Mucosa of descending colon (tissue), 3 donors: ENCODE measurements around the gene PUS7L. TPM values are rescaled to one million over a fixed set of nuclear protein-coding genes. Genes with fewer than 3 reads are reported as not detected.

Experiments used
- ATAC-seq: fragments of 200-7000 bp; cut with Tn5 transposase; one replicate; pipeline ENCODE4 v1.9.1; 2020; ENCODE audit warnings: mild to moderate bottlenecking, moderate library complexity
- DNase-seq, 3 donors: peaks; one replicate each; pipeline ENCODE4 v3.0.0-alpha.2; 2020
- H3K36me3 ChIP-seq: fragments of 200-600 bp; one replicate; pipeline ENCODE4 v1.8.0; 2021; ENCODE audit warnings: low read depth, mild to moderate bottlenecking
- H3K4me1 ChIP-seq: fragments of 200-600 bp; one replicate; pipeline ENCODE4 v1.8.0; 2021; ENCODE audit warnings: low read depth, mild to moderate bottlenecking
- H3K4me3 ChIP-seq: fragments of 200-600 bp; one replicate; pipeline ENCODE4 v1.8.0; 2021; ENCODE audit warnings: mild to moderate bottlenecking
- H3K9me3 ChIP-seq: fragments of 200-600 bp; one replicate; pipeline ENCODE4 v1.8.0; 2021; ENCODE audit warnings: mild to moderate bottlenecking
- CTCF ChIP-seq: fragments of 200-600 bp; IDR thresholded peaks from one replicate; pipeline ENCODE4 v1.8.0; 2022; ENCODE audit warnings: antibody characterized with exemption, mild to moderate bottlenecking
- intact Hi-C, 2 donors: fragments of 100-400 bp; cut with DNase I in 1 of 2; cut with micrococcal nuclease in 1 of 2; formaldehyde crosslinking; loops; one replicate each; pipeline versions ENCODE4 v1.11.0 to v1.11.1; 2022; cut with DNase I, micrococcal nuclease
- long read RNA-seq, 2 donors: library from polyadenylated mRNA; unstranded; transcript quantifications; one replicate each; pipeline ENCODE4 v2.0.0, GENCODE V29; 2019 to 2021
- total RNA-seq, 3 donors: library from RNA; stranded (reverse); fragmentation: NEBNext Ultra II Directional in 2 of 3; extraction: Animal tissue kit (Norgen Biotek cat#: 25700) in 2 of 3; gene quantifications; one replicate each; pipeline versions ENCODE4 v1.2.1 to v1.2.4, GENCODE V29; 2021 to 2023
- donor health status: DM: no; HTN: no; CAD: no; lungs with moderate emphysema.
- donor health status: DM: no; HTN: no; CAD: no.
- donor health status: DM: no; HTN: yes; CAD: no.

PUS7L gene
- 10 to 100 TPM in 2 of 3 donors, 1 to 10 TPM in 1; 9.2 to 18.0 (median 15.1) TPM for total RNA-seq
- long read RNA-seq, donor 1, full-length matches to known transcripts: 3 of 6 reads
- long read RNA-seq, donor 1, partial matches to known transcripts: 2 of 6 reads
- long read RNA-seq, donor 1, other reads (novel, unspliced or antisense): 1 of 6 reads
- long read RNA-seq, donor 2, partial matches to known transcripts: 9 of 10 reads
- long read RNA-seq, donor 2, other reads (novel, unspliced or antisense): 1 of 10 reads

- DNase-seq (peak; percentile 96 to 98 (median 97)), ATAC-seq (peak; percentile 99)
- H3K4me3 ChIP-seq: peak within 1 kb of the TSS; percentile 27
- no peaks in the 10 kb centered on the region for H3K9me3 ChIP-seq
- TF ChIP-seq CTCF: peak; percentile 44
- peaks cover 20% of the 10 kb centered on the region for H3K4me1 ChIP-seq
- intact Hi-C loops: loop anchor here in 1 of 2 donors (5.0 kb wide), 1 partner anchor 78 kb away; the partner anchor contains the start of gene TMEM117
- H3K36me3 ChIP-seq: no peaks in the 10 kb centered on the region
Measured at GRCh38 chr12:43758728-43759563, at the start of gene PUS7L, which contains the start of gene IRAK4. Gene PUS7L (minus strand): TSS chr12:43758790. CDS start chr12:43755245, 3,545 bp downstream. Gene IRAK4 (plus strand): TSS chr12:43758951. CDS start chr12:43768112, 9,161 bp downstream.

GRCh38 chr12:43807386-43807785 is 48.8 kb upstream of the PUS7L start:
- Histone ChIP-seq H3K4me3 (no peak overlapping the region), H3K36me3 (no peaks in the 10 kb centered on the region), H3K9me3 (no peaks in the 10 kb centered on the region), H3K4me1 (peaks cover 8% of the 10 kb centered on the region)
- intact Hi-C loops: no loop called here
- DNase-seq: no peak
- no peak for ATAC-seq
- no peak for TF ChIP-seq CTCF

- H3K4me3 ChIP-seq: peak overlapping the region; percentile 87
- ATAC-seq: no peak
- H3K36me3 ChIP-seq: peaks cover 2% of the 10 kb centered on the region
- intact Hi-C loops: no loop called here
- DNase-seq: no peak
- TF ChIP-seq CTCF: no peak
- H3K9me3 ChIP-seq: no peaks in the 10 kb centered on the region
- H3K4me1 ChIP-seq: peaks cover 8% of the 10 kb centered on the region
Measured at GRCh38 chr12:43806737-43807072, 48.1 kb upstream of the PUS7L start.

GRCh38 chr12:43805860-43806736 is 47.5 kb upstream of the PUS7L start, which contains the start of gene TWF1:
Gene TWF1 (minus strand): TSS chr12:43806317. CDS start chr12:43806245, 72 bp downstream.
- H3K9me3 ChIP-seq: no peaks in the 10 kb centered on the region
- intact Hi-C loops: no loop called here

More at GRCh38 chr12:43805860-43806736, 47.5 kb upstream of the PUS7L start, which contains the start of gene TWF1:
- ATAC-seq: peak; percentile 100
- Histone ChIP-seq H3K4me3 (peak within 1 kb of the TSS; percentile 87), H3K36me3 (peaks cover 5% of the 10 kb centered on the region), H3K4me1 (peaks cover 8% of the 10 kb centered on the region)
- DNase-seq: peak; percentile 91 to 94 (median 92)
- no peak for TF ChIP-seq CTCF
